GM21381 (cell line): ENCODE measurements around the gene XXYLT1.
"Not testable (repeated sequence)": the region's sequence is repeated elsewhere in the genome, so short reads cannot be mapped to it uniquely, and the experiment has no call there.

Experiments
- ATAC-seq: cut with Tn5 transposase; IDR thresholded peaks from one replicate; pipeline ENCODE4 v1.9.1; 2021; ENCODE audit warnings: mild to moderate bottlenecking, moderate library complexity; ENCODE audit not compliant: unreplicated experiment

XXYLT1 gene

DNA sequence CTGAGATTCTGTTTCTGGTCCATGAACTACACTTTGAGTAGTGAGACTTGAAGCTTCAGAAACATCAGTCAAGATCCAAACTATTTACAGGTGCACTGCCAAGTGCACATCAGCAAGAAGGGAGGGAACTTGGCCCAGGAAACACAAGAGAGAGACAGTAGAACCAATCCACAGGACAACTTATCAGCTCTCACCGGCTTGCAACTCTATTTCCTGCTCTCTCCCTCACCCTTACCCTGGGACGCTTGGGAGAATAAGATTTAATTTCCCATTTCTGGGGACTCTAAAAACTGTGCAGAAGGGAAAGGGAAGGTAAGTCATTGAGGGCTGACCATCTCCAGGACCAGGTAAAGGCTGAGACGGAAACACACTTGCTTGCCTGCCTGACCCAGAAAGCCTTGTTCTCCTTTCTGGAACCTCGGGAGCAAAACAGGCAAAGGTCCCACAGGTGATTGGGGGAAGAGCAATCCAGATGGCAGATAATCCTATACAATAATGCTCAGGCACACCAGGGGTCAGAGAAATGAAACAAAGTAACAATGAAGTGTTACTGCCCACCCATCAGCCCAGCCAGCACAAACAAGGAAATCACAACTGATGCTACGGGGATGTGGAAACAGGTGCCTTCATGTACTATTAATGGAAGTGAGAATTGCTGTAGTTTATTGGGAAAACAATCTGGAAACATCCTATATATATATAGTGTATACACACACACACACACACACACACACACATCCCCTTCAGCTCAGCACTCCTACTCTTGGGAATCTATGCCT, 154.4 kb downstream of the XXYLT1 start:
- no peak for ATAC-seq

DNA sequence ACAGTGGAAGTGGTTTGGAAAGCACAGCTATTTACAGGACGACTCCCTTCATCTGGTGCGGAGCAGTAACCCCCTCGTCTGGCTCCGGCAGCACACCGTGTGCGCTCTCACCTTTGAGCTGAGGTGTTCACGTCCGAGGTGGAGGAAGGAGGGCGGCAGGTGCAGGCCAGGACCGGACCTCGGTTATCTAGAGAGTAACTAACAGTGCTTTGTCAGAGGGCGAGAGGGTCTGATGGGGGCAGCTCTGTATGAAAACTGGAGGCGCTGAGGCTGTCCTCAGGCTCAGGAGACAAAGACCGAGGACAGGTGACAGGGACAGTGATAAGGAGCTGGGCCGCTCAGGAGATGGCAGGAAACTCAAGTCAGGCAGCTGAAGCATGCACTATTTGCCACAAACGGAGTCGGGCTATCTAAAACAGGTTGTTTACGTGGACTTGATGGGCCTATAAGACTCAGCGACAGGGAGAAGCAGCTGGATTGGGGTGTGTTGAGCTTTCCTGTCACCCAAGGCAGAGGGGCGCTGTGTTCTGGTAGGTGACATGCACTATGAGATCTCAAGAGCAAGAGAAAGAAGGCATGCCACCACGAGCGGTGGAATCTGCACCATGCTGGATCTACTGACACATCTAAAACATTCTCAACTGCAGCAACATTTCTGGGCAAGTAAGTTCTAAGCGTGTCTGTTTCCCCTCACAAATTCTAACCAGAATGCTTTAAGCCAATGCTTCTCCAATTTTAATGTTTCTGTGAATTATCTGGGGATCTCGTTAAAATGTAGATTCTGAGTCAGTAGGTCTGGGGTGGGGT, 155.2 kb downstream of the XXYLT1 start:
- ATAC-seq = no peak

DNA sequence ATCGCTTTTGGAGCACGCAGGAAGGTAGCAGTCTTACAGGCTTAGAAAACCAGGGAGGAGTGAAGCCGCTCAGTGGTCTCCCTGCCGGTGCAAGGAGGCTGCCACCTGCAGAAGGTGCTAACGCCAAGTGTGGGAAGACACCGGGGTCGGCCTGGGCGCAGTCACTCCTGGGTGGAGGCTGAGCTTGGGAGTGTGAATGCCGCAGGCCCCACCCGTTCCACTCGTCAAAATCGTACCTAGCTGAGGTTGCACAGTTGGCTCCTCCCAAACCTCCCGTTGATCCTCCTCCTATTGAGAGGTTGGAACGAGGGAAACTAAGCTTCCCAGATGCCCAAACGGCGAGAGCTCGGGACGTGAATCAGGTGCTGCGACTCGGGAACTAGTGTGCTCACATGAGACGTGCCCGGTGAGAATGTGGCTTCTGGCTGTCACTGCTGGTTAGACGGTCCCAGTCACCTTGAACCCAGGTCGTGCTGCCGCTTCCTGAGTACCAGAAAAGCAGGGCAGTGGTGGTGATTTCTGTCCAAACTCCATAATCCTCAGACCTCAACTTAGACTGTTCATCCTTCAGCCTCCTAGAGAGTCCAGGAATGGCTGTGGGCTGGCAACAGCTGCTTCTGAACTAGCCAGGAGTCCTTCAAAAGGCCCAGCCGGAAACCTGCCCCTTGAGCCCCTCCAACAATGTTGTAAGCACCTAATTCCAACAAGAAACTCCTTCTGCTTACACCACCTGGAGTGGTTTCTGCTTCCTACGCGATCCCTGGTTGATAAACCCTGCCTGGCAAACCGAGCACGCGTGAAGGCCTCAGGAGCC, 156.0 kb downstream of the XXYLT1 start:
- no peak for ATAC-seq

DNA sequence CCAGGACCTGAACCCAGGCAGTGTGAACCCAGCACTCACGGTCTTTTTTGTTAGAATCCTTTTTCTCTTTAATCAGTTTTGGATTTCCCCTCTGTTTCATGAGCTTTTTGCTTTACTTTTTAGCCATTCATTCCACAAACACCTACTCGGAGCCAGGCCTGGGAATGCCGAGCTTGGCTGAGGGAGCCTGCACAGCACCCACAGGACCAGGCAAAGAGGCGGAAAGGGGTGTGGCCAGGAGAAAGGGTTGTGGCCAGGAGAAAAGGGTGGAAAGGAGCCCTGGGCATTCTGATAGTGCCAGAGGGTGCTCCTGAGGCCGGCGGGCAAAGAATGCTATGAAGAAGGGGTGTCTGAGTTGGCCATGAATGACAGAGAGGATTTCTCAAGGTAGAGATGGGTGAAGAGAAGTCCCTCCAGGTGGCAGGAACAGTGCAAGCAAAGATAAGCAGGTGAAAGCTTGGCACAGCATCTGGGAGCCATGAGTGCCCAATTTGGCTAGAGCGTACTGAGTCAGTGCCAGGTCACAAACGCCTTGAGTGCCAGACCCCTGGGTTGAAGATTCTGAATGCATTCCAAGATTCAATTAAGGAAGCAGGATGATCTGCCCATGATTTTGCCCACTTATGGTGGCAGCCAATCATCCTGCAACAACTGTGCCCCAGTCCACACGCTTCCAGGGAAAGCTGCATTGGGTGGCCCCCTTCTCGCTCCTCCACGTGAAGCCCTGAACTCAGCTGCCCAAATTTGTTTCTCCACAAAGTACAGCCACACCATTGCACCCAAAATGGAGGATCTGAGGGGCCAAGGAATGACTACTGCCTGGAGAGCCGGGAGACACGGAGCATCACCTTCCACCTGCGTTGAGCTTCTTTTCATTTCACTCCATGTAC, 157.2 kb downstream of the XXYLT1 start:
- no peak for ATAC-seq

DNA sequence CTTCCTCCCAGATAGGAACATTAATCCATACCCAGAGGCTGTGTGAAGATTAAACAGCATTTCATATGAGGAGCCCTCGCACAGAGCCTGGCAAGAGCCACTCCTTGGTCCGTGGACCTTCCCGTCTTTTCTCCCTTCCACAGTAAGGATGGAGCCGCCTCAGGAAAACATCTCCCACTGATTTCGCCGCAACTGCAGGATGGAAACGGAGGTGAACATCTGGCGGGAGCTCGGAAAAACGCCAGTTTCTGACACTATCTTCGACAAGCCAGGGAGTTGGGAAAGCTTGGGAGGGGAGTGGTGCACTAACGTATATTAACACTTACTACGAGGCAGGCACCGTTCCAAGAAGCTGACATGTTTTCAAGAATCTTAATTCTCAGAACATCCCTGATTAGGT, 157.9 kb downstream of the XXYLT1 start:
- ATAC-seq = no peak

DNA sequence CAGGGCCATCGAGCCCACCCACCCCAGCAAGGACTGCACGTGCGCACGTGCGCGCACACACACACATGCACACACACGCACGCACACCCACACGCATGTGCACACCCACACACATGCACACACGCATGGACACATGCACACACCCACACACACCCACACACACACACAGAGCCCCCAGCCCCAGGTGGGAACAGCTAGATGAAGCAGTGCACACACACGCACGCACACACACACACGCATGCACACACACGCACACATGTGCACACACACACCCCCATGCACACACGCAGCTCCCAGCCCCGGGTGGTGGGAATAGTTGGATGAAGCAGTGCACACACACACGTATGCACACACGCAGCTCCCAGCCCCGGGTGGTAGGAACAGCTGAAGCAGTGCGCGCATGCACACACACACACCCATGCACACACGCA, 158.6 kb downstream of the XXYLT1 start:
- ATAC-seq = no peak

DNA sequence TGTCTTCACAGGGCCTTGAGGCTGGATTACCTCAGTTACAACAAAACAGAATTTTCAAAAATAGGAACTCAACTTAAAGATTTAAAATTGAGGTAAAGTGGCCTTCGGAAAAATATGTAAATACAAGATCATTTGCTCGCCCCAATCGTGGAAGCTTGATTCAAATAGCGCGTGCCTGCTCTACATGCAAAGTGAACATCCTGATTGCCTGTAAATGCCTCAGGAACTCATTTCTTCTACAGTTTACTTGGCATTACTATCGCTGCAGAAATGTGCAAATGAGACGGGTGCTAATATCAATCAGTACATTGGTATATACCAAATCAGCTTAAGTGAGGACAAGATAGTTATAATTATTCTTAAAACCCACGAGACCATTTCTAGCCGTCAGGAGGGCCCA, 159.2 kb downstream of the XXYLT1 start:
- ATAC-seq = no peak

DNA sequence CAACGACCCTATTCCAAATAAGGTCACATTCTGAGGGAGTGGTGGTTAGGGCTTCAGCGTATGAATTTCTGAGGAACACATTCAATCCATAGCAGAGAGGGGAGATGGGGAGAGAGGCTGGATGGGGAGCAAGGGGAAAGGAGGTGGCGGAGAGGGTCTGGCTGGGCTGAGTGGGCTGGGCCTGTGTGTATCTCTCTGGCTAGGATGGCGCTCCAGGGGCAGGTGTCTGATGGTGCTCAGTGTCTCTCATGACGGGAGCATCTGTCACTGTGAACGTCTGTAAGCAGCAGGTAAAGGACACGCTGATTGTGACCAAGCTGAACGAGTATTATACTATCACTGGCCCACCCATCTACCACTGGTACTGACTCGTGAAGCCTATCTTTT, 159.6 kb downstream of the XXYLT1 start:
- ATAC-seq = no peak

DNA sequence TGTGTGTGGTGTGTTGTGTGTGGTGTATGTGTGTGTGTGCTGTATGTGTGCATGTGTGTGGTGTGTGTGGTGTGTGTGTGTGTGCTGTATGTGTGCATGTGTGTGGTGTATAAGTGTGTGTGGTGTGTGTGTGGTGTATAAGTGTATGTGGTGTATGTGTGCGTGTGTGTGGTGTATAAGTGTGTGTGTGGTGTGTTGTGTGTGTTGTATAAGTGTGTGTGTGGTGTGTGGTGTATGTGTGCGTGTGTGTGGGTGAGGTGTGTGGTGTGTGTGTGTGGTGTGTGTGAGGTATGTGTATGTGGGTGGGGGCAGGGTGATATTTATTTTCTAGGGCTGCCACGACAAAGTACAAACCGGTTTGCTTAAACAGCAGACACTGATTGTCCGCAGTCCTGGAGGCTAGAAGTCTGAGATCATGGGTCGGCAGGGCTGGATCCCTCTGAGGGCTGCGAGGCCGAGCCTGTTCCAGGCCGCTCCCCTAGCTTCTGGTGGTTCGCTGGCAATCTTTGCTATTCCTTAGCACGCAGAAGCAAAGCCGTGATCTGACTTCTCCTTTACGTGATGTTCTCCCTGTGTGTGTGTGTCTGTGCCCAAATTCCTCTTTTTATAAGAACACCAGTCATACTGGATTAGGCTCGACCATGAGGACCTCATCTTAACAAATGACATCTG, 160.2 kb downstream of the XXYLT1 start:
- no peak for ATAC-seq

DNA sequence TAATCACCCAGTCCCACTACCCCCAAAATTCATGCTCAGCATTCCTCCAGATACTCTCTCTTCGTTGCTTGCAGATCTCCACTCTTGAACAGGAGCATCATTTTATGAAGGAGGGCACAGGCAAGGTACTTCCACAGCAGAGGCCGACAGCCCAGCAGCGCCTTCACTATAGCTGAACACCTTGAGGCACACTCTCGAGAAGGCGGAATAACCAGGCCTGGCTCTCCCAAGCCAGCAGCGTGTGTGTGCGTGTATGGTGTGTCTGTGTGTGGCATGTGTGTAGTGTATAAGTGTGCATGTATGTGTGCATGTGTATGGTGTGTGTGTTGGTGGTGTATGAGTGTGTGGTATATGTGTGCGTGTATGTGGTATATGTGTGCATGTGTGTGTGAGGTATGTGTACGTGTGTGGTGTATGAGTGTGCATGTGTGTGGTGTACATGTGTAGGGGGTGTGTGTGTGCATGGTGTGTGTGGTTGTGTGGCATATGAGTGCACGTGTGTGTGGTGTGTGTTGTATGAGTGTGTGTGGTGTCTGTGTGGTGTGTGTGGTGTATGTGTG, 161.8 kb downstream of the XXYLT1 start:
- ATAC-seq = no peak

DNA sequence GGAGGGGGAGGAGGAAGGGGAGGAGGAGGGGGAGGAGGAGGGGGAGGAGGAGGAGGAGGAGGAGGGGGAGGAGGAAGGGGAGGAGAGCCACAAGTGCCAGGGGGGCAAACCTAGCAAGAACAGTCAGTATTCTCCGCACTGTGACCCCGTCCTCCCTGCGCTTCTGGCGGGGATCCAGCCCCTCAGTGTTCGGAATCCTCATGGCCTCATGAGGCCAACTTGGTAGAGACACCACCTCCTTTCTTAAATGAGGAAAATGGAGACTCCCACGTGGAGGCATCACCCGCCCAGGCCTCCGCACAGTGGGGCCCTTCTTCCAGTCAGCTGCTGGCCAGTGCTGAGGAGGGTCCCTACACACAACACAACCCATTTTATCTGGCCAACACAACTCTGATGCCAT, 163.4 kb downstream of the XXYLT1 start:
- ATAC-seq = no peak

DNA sequence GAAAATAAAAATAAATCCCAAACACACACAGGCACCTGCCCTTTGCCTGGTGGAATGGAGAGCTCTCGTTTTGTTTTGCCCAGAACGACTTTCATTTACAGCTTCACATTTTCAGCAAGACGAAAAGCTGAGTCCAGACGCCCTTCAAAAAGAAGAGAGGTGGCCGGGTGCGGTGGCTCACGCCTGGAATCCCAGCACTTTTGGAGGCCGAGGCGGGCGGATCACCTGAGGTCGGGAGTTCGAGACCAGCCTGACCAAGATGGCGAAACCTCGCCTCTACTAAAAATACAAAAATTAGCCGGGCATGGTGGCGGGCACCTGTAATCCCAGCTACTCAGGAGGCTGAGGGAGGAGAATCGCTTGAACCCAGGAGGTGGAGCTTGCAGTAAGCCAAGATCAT, 163.9 kb downstream of the XXYLT1 start:
- not testable (repeated sequence) for ATAC-seq

DNA sequence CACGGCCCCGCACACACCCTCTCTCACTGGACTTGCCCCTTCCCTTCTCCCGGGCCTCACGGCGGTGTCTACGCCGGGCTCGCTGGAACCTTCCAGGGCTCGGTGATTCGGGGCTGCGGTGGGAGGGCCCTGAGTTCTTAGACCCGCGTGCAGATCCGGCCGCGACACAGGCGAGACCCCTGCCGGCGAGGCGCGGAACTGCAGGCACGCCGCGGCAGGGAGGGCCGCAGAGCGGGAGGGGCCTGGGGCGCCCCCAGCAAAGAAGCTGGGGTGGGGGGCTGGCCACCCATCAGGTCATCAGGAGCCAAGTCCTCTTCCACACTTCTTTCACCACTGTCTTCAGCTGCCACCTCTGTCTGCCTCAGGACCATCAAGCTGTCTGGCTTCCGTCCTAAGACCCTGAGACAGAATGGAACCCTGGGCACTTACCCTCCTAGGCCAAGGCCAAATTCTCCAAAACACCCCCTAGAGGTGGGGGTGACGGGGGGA, 164.5 kb downstream of the XXYLT1 start:
- ATAC-seq = peak; percentile 71

DNA sequence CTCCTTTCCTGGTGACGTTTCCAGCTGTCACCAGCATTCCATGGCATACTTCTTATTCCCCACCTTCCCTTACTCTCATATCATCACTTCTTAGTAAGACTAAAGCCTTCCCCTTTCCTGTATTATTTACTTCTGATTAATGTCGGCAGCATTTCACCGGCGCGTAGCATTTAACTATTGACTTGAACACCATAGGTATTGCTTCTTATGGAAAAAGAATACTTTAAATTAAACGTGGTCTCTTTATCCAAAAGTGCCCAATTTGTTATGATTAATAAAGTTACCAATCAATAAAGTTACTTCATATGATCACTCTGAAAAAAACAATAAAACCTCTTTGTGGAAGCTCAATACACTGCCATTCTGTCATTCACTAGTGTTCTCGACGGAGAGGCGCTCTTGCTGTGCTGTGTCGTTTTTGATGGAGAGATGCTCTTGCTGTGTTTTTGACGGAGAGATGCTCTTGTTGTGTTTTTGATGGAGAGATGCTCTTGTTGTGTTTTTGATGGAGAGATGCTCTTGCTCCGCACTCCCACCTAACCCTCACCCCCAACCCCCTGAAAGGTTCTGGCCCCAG, 165.0 kb downstream of the XXYLT1 start:
- ATAC-seq = no peak

DNA sequence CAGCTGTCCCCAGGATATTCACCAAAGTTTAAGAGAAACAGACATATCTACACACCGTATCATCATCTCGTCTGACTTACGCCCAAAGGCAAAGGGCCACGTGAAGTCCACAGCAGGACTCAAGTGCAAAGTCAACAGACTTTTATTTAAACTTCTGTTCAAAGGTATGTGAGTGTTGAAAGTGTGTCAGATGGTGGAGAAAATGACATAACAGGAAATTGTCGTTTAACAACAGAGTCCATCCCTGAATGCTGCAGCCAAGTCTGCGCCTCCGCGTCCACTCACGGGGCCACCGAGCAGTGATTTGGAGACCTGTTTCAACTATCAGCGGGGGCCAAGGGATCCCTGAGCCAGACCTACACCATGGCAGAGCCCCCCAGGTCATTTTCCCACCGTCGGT, 165.6 kb downstream of the XXYLT1 start:
- ATAC-seq = no peak

DNA sequence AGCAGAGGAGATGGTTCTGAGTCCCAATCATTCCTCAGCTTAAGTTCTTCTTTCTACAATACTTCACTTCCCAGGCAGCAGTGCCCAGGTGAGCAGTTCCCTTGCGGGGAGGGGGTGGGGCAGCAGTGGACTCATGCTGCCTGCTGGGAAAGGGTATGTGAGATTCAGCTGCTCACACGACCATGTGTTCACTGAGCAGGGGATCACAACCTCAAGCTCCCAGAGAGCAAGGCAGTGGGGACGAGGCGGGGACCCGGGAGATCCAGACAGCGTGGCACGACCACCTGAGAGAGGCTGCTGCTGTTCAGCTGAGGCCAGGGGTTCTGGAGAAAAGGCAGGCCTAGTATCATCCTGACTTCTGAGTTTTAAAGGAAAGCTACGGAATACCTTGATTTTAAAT, 166.6 kb downstream of the XXYLT1 start:
- ATAC-seq = no peak

DNA sequence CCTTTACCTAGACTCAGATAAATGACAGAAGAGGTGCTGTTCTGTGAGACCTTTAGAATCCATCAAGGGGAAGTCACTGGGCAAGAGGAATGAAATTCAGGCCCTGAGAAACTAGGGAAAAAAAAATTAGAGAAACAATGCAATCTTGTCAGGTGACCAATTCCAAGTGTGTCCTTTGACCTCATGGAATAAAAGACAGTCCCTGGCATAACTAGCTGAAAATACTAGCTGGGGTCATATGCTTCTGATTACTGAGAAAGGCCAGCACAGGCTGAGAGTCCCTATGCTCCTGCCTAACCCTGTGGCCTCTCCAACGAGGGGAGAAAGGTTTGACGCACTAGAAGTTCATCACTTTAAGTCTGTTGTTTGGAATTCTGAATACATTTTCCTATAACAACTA, 167.3 kb downstream of the XXYLT1 start:
- no peak for ATAC-seq

DNA sequence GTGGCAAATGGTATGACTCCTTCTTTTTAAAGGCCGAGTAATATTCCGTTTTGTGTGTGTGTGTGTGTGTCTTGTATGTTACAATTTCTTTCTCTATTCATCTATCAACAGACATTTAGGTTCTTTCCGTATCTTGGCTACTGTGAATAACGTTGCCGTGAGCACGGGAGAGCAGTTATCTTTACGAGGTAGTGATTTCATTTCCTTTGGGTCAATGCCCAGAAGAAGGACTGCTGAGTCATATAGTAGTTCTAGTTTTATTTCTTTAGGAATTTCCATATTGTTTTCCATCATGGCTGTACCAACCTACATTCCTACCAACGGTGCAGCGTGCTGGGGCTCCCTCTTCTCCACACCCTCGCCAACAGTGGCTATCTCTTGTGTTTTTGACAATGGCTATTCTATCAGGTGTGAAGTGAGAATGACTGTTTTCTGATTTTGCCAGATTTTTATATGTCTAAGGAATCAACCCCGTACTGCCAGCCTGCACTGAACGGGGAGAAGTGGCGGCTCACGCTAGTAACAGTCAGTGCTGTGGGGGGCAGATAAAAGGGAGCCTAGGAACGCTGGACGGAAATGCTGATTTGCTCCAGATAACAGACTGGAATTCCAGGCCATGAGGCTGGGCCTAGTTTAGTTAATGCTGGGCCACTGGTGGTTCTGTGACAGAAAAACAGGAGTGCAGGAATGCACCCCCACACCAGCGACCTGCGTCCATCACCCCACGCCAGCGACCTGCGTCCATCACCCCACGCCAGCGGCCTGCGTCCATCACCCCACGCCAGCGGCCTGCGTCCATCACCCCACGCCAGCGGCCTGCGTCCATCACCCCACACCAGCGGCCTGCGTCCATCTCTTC, 168.1 kb downstream of the XXYLT1 start:
- no peak for ATAC-seq
